Nasal cavity respiratory epithelium epithelial cell of viscerocranial mucosa (primary cell): Measurements from ENCODE around the gene GLRB. TPM values are rescaled to one million over a fixed set of nuclear protein-coding genes. Genes with fewer than 3 reads are reported as not detected.

Experiments used
- total RNA-seq: library from RNA; depleted of rRNA; stranded (reverse); fragments of >200 nt; gene quantifications from 2 replicates; pipeline ENCODE4 v1.2.3, GENCODE V29; 2014

GLRB gene
- total RNA-seq = 2.1 and 6.2 TPM in 2 replicates

DNA sequence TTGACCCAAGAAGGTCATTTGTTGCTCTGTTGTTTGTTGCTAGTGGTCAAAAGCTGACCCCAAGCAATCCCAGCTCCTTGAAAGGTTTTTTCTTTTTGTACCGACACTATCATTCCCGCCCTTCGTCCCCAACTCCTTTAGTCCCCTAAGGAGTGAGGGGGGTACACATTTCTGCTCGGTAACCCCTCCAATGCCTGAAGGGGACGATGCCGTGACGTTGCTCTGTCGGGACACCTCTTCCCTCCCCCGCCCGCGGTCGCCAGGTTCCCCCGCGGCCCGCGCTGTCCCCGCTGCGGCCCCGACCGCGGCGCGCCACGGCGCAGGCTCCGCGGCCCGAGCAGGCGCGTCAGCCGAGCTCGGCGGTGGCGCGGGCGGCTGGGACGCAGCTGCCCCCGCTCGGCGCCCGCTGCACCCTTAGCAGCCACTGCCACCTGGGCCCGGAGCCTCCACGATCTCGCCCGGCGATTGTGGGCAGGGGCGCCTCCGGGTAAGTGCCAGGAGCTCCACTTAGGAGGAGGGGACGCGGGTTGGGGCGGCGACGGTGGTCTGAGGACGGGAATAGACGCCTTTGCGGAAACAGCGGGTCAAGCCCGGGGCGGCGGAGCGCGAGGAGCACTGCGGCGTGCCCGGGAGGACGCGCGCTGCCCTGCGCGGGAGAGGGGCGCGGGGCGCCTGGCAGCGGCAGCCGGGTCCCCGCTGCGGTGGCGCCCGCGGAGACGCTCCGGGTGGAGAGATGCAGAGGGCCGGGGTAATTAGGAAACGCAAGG is at the start of gene GLRB:
TSS of gene GLRB (plus strand) at position 340 of the 767 bp plus-strand sequence. CDS start 1,875 bp downstream, outside the sequence.

DNA sequence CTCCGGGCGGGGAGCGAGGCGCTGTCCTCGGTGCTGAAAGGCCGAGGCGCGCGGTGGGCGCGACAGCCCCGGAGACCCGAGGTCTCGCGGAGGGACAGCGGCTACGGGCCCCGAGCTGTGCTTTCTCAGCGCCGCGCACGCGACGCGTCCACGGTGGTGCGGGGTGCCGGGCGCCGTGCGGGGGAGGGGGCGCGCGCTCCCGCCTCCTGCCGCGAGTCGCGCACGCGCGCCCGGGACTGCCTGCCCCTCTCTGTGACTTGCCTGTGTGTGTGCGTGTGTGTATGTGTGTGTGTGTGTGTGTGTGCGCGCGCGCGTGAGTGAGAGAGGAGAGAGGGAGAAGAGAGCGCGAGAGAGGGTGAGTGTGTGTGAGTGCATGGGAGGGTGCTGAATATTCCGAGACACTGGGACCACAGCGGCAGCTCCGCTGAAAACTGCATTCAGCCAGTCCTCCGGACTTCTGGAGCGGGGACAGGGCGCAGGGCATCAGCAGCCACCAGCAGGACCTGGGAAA is 144.5 kb downstream of the GLRB start, which contains the start of gene GRIA2:
TSS of gene GRIA2 (plus strand) at position 358 of the 511 bp plus-strand sequence. CDS start 315 bp downstream, outside the sequence.

Other genes with a start within 250 kb of the GLRB start
- gene PDGFC, start 104.4 kb upstream of the GLRB start, total RNA-seq = 51.3 and 58.8 TPM in 2 replicates
- gene GRIA2, start 144.6 kb downstream of the GLRB start, total RNA-seq = not detected in 2 replicates